GM19351 (cell line): ENCODE data around the gene OR2H1.

Source experiments
- ATAC-seq: cut with Tn5 transposase; IDR thresholded peaks from one replicate; pipeline ENCODE4 v1.9.1; 2021; ENCODE audit warnings: mild to moderate bottlenecking, moderate library complexity; ENCODE audit not compliant: unreplicated experiment

Gene OR2H1

DNA sequence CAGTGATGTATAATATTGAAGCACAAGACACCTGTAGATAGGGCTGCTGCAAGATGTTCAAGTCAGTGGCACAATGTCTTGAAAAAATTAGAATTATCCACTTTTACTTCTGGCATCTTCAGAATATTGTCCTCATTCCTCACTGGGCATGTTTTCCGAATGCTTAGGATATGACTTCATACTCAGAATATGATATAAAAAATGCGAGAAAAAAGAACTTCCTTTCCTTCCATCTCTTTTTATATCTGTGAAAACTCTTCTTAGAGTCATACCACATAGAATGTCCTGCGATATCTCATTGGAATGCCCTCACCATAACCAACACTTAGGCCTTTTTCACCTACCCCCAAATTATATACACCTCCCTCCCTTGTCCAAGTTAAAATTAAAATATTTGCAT is 26.2 kb downstream of the OR2H1 start:
- no peak for ATAC-seq

DNA sequence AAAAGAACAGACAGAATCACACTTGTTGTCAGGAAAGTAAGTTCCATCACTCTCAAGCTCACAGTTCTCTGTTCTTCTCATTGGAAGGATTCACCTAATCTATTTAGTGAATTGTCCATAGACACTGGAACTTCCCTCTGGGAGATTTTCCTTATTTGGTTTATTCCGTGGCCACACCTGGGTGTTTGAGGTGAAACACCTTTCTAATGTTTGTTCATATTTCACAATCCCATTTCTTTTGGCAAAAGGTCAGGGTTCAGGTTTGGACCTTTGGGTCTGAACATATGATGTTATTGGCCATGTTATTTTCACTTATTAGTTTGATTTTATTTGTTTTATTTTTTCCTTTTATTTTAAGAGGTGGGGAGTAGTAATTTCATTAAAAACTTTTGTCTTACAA is 26.8 kb downstream of the OR2H1 start:
- no peak for ATAC-seq

DNA sequence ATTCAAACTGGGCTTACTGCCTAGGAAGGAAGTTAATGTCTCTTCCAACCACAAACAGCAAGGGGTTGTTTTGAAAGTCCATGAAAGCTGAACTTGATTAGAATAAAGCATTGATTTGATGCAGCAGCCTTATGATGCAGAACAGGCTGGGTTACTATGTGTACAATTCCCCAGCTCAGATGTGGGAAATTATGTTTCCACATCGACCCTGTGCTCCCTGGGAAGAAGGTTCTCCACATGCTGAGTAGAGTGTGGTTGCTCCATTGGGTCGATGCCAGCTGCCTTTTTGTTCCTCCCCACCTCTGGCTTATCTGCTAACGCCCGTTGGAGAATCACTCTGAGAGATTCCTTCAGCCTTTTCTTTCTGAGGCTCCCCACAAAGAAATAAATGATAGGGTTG is 29.6 kb downstream of the OR2H1 start:
- no peak for ATAC-seq

DNA sequence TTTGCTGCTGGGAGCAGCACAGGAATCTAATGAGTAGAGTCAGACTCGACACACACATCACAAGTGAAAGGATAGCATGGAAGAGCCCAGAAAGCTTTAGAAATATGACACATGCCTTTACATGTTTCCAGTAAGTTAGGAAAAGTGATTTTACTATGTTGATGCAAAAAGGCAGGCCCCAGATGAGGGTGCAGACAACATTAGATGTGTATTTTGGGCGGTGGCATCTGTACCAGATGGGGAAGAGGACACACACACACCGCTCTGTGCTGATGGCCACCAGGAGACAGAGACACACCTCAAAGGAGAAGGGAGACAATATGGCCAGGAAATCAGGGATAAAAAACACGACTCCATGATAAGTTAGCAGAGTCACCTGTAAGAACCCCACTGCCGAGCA is 30.2 kb downstream of the OR2H1 start:
- no peak for ATAC-seq

DNA sequence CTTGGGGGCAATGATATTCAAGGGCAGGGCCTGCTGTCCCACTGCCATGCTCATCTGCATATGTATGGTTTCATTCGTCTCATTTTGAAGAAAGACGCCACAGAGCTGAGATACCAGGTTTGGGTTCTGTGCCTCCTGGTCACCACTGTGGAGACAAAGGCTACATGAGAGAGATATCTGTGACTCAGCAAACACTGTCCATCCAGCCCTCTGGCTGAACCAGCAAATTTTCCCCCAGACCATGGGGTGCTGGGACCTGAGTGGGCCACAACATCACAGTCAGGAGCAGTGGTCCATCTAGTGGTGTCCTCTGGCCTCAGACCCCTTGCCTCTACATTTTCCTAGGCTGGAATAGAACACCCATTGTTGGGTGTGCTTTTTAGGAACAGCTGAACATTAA is 30.7 kb downstream of the OR2H1 start, which contains the start of gene MAS1L:
Gene MAS1L (minus strand): TSS at position 297 of the 400 bp plus-strand sequence. CDS start 54 bp downstream, at position 243.
- no peak for ATAC-seq

DNA sequence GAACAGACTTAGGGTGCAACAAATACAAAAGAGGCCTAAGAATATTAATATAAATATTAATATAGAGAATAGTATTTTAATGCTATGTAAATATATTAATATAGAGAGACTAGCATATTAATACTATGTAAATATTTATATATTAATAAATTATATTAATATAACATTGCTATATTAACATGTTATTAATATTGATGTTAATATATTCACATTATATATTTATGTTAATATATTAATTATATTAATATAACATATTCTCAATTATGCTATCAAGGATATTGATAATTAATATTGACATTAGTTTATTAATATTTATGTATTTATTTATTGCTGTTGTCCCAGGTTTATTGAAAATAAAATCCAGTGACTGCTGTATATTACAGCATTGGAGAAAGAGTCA is 31.9 kb downstream of the OR2H1 start:
- no peak for ATAC-seq

DNA sequence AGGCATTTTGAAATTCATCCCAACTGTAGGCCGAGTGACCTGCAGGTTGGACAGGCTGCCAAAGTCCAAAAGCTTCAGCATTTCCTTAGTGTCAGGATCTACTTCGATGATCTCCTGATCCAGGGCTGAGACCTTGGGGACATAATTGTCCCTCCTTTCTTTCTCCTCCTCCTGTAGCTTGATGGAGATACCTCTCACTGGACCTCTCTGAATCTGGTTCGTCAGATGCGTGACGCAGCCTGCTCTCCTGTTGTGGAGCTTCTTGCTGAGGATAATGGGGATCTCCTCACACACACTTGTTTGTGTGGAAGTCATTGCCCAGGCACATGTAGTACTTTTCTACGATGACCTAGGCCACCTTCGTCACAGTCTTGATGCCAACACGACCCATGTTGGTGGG is 32.3 kb downstream of the OR2H1 start:
- ATAC-seq, result no peak

DNA sequence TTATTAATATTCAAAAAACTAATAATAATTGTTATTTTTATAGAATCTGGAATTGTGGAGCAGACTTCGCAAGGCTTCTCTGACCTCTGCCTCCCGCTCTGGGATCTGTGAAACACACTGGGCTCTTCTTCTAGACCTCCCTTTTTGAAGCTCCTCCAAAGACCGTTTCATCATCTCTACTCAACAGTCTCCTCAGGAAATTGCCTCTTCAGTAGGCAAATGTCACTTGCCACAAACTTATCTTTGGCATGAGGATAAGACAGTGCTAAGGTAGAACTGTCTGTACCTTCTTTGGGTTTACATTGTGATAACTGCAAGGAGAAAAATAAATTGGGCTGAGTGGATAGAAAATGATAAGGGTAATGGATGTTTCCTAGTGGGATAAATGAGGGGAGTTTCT is 33.1 kb downstream of the OR2H1 start:
- ATAC-seq, result no peak

DNA sequence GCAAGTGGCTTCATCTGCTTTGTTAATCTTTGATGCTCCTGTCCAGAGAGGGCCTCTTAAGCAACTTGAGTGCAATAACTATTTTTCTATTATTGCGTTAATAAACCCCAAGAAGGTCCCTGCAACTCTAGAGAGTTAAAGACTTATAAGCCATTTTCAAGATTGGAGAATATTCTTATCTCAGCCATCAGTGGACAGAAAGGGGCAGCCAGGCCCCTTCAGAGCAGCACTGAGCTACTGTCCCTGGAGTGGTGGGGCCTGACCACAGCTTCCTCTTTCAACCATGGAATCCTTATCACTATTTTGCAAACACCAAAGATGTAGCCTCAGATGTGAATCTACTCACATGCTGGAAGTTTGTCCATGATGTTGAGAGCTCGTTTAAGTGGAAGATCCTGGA is 33.6 kb downstream of the OR2H1 start:
- no peak for ATAC-seq

DNA sequence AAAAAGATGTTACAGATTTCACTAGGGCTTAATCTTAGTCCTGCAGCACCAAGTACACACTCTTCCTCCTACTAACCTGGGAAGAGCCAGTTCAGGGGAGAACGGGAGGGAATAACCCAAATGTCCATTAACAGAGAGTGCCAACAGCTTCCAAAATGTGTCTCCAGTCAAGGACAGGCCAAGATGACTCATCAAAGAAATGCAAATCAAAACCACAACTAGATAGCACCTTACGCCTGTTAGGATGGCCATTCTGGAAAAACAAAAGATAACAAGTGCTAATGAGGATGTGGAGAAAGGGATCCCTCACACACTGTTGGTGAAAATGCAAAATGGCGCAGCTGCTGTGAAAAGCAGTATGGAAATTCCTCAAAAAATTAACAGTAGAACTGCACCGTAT is 34.6 kb downstream of the OR2H1 start:
- no peak for ATAC-seq

DNA sequence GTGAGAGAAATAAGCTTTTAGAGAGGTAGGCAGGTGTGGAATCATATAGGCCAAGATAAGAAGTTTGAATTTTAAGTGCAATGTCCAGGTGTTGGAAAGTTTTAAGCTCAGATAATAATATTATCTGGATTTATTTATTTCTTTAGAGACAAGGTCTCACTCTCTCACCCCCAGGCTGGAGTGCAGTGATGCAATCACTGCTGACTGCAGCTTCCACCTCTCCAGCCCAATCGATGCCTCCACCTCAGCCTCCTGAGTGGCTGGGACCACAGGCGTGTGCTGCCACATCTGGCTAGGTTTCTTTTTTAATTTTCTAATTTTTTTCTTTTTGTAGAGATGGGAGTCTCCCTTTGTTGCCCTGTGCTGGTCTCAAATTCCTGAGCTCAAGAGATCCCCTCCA is 36.3 kb downstream of the OR2H1 start:
- ATAC-seq, result no peak

DNA sequence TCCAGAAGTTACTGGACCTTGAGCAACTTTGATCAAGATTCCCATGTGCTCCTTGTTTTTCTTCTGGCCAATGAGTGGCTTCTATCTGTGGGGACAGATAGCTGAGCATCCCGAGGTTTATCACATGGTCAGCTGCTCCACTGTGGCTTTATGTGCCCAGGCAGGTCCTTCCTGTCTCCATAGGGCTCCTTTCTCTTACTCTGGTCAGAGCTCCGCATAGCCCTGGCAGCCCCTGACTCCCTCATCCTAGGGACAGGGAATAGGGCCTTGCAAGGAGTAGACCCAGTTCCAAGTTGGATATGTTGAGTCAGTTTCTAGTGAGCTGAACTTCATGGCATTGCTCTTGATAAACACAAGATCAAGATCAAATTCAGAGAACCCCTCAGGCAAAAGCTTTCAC is 37.2 kb downstream of the OR2H1 start:
- ATAC-seq, result no peak

DNA sequence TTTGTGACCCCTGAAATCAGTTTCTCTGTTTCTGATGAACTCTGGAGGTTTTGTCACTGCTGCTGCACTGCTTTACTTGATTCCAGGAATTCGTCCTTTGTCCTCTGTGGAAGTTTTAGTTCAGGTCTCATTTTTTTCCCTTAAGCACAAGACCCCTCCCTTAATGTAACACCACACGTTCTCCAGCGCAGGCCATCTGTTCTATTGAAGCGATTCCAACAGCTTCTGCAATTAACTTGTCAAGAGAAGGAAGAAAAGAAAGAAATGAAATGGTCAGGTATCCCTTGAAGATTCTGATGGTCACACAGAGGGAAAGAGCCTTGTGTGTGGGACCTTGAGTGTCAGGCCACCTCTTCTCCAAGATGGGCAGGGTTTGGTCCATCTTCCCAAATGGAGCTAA is 38.6 kb downstream of the OR2H1 start:
- ATAC-seq, result no peak

DNA sequence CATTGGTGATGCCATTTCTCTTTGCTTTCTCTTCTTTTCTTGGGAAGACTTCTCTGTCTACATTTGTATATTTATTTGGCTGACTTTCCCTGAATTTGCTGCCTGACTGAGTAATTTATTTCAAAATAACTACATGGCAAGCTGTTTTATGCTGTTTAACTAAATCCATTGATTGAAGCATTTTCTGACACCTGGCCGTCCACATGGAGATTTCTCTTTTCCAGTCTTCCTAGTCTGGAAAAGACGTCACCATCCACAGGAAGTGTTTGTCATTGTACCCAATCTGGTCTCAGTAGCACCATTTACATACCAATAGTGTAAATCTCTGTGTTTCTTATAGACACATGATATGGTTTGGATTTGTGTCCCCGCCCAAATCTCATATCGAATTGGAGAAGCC is 40.0 kb downstream of the OR2H1 start:
- ATAC-seq, result no peak

DNA sequence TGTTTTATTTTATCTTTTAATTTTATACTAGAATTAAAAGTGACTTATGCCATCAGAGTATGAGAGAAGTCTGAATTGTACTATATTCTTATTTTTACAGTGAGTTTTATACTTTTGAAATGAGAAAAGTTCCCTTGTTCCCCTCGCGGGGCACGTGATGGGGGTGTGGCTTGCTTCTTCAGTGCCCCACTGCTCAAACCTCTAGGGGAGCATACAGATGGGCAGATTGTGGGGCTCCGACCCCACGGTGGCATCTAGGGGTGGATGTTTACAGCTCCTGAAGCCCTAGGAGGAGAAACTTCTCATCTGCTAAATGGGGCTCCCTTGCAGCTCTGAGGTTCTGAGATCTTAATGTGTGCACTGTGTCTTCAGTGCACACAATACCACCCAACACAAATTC is 42.7 kb downstream of the OR2H1 start:
- ATAC-seq, result no peak

DNA sequence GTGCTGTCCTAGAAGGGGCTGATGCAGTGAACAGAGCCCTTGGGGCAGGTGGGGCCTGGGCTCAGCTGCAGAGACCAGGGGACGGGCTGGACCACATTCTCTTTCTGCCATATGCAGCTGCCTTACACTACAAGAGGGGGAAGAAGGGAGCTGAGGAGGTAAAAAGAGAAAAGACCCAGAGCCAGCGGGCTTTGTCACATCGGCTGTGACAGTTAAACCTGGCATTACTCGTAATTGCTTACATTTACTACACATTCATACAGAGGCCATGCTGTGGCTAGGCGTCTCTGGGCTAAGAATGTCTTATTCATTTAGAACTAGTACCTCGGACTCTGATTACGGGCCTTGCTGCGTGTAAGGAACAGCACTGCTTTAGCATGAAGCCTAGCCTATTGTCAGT is 43.6 kb downstream of the OR2H1 start:
- ATAC-seq, result no peak

DNA sequence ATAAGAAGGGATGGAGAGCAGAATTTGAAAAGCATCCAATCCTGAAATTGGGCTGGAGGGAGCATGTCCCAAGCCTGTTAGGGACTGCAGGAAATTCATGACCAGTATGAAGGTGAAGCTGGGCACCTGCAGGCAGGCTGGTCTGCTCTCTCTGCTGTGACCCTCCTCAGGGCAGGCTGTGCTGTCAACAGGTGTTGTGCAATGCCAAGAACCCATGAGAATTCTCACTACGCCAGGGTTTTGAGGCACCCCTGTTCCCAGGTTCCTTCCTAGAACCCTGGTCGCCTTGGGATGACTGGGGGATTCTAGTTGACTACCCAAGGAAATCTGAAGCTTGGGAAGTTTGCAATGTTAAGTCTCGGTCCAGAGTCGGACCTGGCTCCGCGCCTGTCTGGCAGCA is 44.2 kb downstream of the OR2H1 start:
- ATAC-seq, result no peak

DNA sequence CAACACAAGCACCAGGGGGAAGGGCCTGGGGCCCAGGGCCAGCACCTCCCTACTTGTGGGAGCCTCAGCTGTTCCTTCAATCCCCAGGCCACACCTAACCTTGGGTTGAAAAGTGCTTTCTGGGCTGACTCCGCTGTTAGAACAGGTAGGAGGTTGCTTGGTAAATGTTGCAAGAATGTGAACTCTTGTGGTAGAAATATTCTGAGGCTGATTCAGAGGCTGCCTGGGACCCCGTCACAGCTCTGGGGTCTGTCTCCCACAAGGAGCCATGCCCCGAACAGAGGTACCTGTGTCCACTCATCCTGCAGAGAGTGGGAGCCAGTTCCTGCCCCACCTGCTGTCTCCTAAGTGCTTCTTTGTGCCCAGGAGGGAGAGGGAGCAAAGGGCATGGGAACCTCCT is 45.2 kb downstream of the OR2H1 start:
- no peak for ATAC-seq

DNA sequence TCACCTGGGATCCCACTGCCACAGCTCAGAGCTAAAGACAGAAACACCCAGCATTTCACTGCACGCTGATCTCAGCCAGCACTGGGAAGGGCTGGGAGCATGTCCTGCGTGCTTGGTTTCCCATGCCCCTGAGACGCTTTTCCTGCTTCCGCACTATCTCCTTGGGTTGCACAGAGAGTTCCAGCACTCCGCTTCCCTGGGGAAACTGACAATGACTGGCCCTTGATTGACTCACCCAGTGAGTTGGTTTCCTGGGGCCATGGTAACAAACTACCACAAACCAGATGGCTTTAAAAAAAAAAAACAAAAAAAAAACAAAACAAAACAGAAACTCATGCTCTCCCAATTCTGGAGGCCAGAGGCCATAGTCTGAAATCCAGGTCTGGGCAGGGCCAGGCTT is 45.6 kb downstream of the OR2H1 start:
- no peak for ATAC-seq

DNA sequence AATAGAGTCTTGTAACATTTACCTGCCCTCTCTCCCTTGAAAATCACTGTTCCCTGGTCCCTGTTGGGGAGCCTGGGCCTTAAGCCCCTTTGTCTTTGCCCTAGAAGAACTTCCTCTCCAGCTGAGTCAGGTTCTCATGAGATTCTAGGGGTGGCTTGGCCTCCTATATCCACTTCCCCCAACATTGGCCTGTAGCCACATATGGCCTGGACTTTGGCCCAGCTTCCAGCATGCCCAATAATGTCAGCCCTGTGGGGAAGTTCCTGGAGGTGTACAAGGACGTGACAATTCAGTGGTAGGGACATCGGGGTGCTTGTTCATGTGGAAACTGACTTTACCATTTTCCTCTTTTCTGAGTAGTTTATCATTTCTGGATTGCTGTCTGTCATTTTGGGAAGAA is 48.0 kb downstream of the OR2H1 start:
- no peak for ATAC-seq

DNA sequence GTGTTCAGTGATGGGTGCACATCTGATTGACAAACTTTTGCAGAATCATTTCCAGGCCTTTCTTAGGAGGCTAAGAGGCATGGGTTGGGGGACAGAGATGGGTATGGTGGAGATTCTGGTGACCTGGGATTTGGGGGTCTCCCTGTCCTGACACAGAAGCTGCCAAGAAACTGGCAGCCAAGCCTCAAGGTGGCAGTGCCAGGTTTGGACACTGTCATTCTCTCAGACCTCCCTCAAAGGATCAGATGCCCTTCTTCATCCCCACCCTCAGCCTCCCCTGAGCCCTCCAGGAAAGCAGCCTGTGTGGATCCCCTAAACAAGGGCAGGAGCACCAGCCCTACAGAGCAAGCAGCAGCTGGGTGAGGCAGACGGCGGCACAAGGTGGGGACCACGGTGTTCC is 48.9 kb downstream of the OR2H1 start:
- no peak for ATAC-seq

DNA sequence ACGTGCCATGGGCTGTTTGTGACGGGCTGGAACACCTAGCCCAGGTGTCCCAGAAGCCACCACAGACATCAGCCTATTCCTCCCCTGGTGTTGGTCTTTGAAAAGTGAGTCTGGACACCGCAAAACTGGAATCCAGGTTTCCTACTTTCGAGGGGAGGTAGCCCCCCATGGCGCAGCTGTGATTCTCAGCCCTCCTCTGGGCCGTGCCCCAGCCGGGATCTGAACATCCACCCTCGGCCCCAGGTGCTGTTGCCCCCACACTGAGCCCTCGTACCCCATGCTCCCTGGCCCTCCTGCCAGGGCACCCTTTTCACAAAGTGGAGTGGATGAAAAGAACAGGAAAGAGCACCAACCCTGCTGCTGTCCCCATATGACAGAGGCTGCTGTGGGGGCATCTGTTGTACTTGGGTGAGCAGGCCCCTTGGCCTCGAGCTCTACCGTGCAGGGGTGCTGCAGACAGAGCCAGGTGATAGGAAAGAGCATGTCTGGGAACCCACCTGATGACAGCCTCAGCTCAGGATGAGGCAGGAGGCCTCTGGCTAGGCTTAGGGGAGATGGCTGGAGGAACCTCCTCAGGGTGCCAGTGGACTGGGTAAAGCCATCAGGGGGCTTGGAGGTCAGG is 49.6 kb downstream of the OR2H1 start:
- no peak for ATAC-seq

DNA sequence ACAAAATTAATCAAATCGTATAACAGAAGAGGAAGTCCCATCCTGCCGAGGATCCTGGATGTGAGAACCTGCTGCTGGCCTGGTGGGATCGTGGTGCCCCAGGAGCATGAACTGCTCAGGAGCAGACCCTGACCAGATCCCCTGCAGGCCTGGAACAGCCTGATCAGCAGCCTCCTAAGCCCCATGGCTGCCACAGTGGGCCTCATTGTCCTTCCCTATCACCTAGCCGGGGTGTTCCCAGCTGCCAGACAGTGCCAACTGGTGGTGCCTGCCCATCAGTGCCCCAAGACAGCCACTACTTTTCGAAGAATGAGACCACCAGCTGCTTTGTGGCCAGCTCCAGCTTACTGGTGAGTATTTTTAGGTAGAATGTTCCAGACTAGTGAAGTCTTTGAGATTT is 50.4 kb downstream of the OR2H1 start:
- no peak for ATAC-seq

DNA sequence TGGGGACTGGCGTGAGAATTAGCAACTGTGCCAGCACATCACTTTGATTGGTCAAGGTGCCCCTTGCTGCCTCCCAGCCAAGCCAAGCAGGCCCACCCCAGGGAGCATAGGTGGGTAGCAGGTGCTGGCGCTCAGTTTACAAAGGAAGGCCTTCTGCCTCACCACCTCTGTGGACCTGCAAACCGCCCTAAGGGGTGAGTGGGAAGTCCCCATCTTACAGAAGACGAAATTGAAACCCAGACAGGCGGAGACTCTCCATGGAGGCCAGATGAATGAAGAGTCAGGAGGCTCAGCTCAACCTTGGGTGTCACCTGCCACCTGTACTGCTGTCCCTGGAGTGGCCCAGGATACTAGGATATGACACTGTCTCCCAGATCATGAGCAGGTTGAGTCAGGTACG is 52.3 kb downstream of the OR2H1 start:
- peak; percentile 89 for ATAC-seq
